D721Med (cell line): Measurements from ENCODE around the gene OSGIN1.

Source experiments
- DNase-seq: peaks from one replicate; pipeline ENCODE4 v3.0.0; 2011; ENCODE audit warnings: low spot score; ENCODE audit not compliant: insufficient read length
- FAIRE-seq: peaks from 2 replicates; lab custom pipeline; 2011; peaks lifted over from hg19 to GRCh38; lab: Jason Lieb, UNC
- CTCF ChIP-seq: IDR thresholded peaks from 2 replicates; pipeline ENCODE4 v1.5.1; 2012; ENCODE audit warnings: mild to moderate bottlenecking, control low read depth; ENCODE audit not compliant: insufficient read depth; ENCODE audit errors: missing control alignments

Gene OSGIN1

GRCh38 chr16:83998091-83998490, 45.1 kb downstream of the OSGIN1 start:
- FAIRE-seq = no peak

GRCh38 chr16:84000989-84001642, 48.1 kb downstream of the OSGIN1 start:
- TF ChIP-seq CTCF = no peak
- FAIRE-seq (no peak), DNase-seq (no peak)

More at GRCh38 chr16:83998091-83998490, 45.1 kb downstream of the OSGIN1 start:
- TF ChIP-seq CTCF = no peak
- DNase-seq = no peak

- FAIRE-seq (no peak), DNase-seq (no peak)
- TF ChIP-seq CTCF = no peak
These were observed 48.7 kb downstream of the OSGIN1 start for GRCh38 chr16:84001726-84002125.

- DNase-seq = no peak
- TF ChIP-seq CTCF = no peak
- FAIRE-seq = no peak
These were observed 50.0 kb downstream of the OSGIN1 start for GRCh38 chr16:84003038-84003437.

GRCh38 chr16:84004442-84004841, 51.4 kb downstream of the OSGIN1 start:
- TF ChIP-seq CTCF = no peak
- FAIRE-seq = no peak
- no peak for DNase-seq

- FAIRE-seq = no peak
- TF ChIP-seq CTCF = no peak
- DNase-seq = no peak
These were observed 52.4 kb downstream of the OSGIN1 start for GRCh38 chr16:84005391-84005790.

GRCh38 chr16:84007520-84007919, 54.5 kb downstream of the OSGIN1 start:
- no peak for TF ChIP-seq CTCF
- no peak for DNase-seq
- FAIRE-seq = no peak
